ENCODE data around the gene DMRT2. TPM values are rescaled to one million over a fixed set of nuclear protein-coding genes. Genes with fewer than 3 reads are reported as not detected.
A peak's percentile ranks its signal among the peaks of the same experiment; 100 is the strongest.

DMRT2 gene
- total RNA-seq, 1 donor from 2014 or later: 7.2 TPM

GRCh38 chr9:1077616-1078015 lies 27.5 kb downstream of the DMRT2 start:
- DNase-seq (ENCODE audit: low spot score in 2 of 2): no peak
- H3K36me3 ChIP-seq: no peaks in the 10 kb centered on the region
- no peaks in the 10 kb centered on the region for H3K4me1 ChIP-seq
- TF ChIP-seq CTCF (IDR thresholded peaks at IDR 0.05): no peak
- intact Hi-C loops (cut with DNase I): no loop called here
- no peaks in the 10 kb centered on the region for H3K27me3 ChIP-seq
- no peaks in the 10 kb centered on the region for H3K9me3 ChIP-seq
- no peak overlapping the region for H3K27ac ChIP-seq
- no peak overlapping the region for H3K4me3 ChIP-seq

GRCh38 chr9:1083325-1083913 lies 33.3 kb downstream of the DMRT2 start:
- Histone ChIP-seq H3K4me1 (no peaks in the 10 kb centered on the region), H3K27me3 (no peaks in the 10 kb centered on the region), H3K27ac (no peak overlapping the region), H3K36me3 (no peaks in the 10 kb centered on the region), H3K9me3 (no peaks in the 10 kb centered on the region), H3K4me3 (peak overlapping the region in 1 of 2 donors; percentile 48)
- intact Hi-C loops (cut with DNase I): no loop called here
- no peak for DNase-seq (ENCODE audit: low spot score in 2 of 2)
- TF ChIP-seq CTCF (IDR thresholded peaks at IDR 0.05): no peak

GRCh38 chr9:1085086-1085485 lies 34.9 kb downstream of the DMRT2 start:
- no peak for TF ChIP-seq CTCF (IDR thresholded peaks at IDR 0.05)
- no peaks in the 10 kb centered on the region for H3K36me3 ChIP-seq
- intact Hi-C loops (cut with DNase I): no loop called here
- H3K4me1 ChIP-seq: no peaks in the 10 kb centered on the region
- no peaks in the 10 kb centered on the region for H3K27me3 ChIP-seq
- H3K9me3 ChIP-seq: no peaks in the 10 kb centered on the region
- H3K4me3 ChIP-seq: no peak overlapping the region
- no peak for DNase-seq (ENCODE audit: low spot score in 2 of 2)
- no peak overlapping the region for H3K27ac ChIP-seq

- H3K27ac ChIP-seq: no peak overlapping the region
- H3K9me3 ChIP-seq: no peaks in the 10 kb centered on the region
- no peaks in the 10 kb centered on the region for H3K4me1 ChIP-seq
- no peak overlapping the region for H3K4me3 ChIP-seq
- intact Hi-C loops (cut with DNase I): no loop called here
- DNase-seq (ENCODE audit: low spot score in 2 of 2): no peak
- no peak for TF ChIP-seq CTCF (IDR thresholded peaks at IDR 0.05)
- H3K27me3 ChIP-seq: no peaks in the 10 kb centered on the region
- H3K36me3 ChIP-seq: no peaks in the 10 kb centered on the region
Measured at GRCh38 chr9:1086517-1086916, 36.4 kb downstream of the DMRT2 start.

GRCh38 chr9:1087120-1087881 lies 37.1 kb downstream of the DMRT2 start:
- intact Hi-C loops (cut with DNase I): no loop called here
- Histone ChIP-seq H3K9me3 (no peaks in the 10 kb centered on the region), H3K4me1 (no peaks in the 10 kb centered on the region)

More at GRCh38 chr9:1087120-1087881, 37.1 kb downstream of the DMRT2 start:
- H3K27me3 ChIP-seq: no peaks in the 10 kb centered on the region
- no peak for TF ChIP-seq CTCF (IDR thresholded peaks at IDR 0.05)
- no peak for DNase-seq (ENCODE audit: low spot score in 2 of 2)
- H3K4me3 ChIP-seq: no peak overlapping the region
- H3K27ac ChIP-seq: no peak overlapping the region
- no peaks in the 10 kb centered on the region for H3K36me3 ChIP-seq

All from ascending aorta (tissue), 2 donors.